NT2/D1 (cell line): ENCODE measurements around the gene ASAP2.

Source experiments
- DNase-seq: peaks from one replicate; pipeline ENCODE4 v3.0.0-alpha.2; 2011; ENCODE audit warnings: low read depth, low spot score
- H3K27me3 ChIP-seq: 2 replicates; pipeline ENCODE4 v1.6.0; 2011; ENCODE audit warnings: mild to moderate bottlenecking; ENCODE audit not compliant: insufficient read length, insufficient read depth
- H3K36me3 ChIP-seq: 2 replicates; pipeline ENCODE4 v1.6.1; 2011; ENCODE audit warnings: mild to moderate bottlenecking, low read length, mixed read lengths; ENCODE audit not compliant: insufficient read depth, insufficient read length
- H3K4me1 ChIP-seq: 2 replicates; pipeline ENCODE4 v1.5.1; 2011; ENCODE audit not compliant: insufficient read depth, insufficient read length
- H3K4me3 ChIP-seq: 2 replicates; pipeline ENCODE4 v1.5.1; 2011; ENCODE audit warnings: low read depth; ENCODE audit not compliant: insufficient read length
- H3K9ac ChIP-seq: 2 replicates; pipeline ENCODE4 v1.6.0; 2011; ENCODE audit warnings: low read depth; ENCODE audit not compliant: insufficient read length
- H3K9me3 ChIP-seq: 2 replicates; pipeline ENCODE4 v1.5.1; 2011; ENCODE audit warnings: mild to moderate bottlenecking, low read length; ENCODE audit not compliant: insufficient read depth
- SUZ12 ChIP-seq: IDR thresholded peaks from 2 replicates; pipeline ENCODE4 v1.6.1; 2011; ENCODE audit not compliant: insufficient read length, insufficient read depth; ENCODE audit errors: extremely low read depth
- YY1 ChIP-seq: IDR thresholded peaks from 2 replicates; pipeline ENCODE4 v1.6.1; 2011; ENCODE audit not compliant: insufficient read length, insufficient read depth
- ZNF274 ChIP-seq: IDR thresholded peaks from 2 replicates; pipeline ENCODE4 v1.6.1; 2011; ENCODE audit warnings: mild to moderate bottlenecking, low read depth, low read length

ASAP2 gene

GRCh38 chr2:9286554-9287399 lies 80.2 kb downstream of the ASAP2 start:
- Histone ChIP-seq H3K27me3 (no peaks in the 10 kb centered on the region), H3K4me3 (no peak overlapping the region), H3K9ac (no peak overlapping the region), H3K4me1 (no peaks in the 10 kb centered on the region), H3K36me3 (peaks cover 3% of the 10 kb centered on the region), H3K9me3 (peaks cover 7% of the 10 kb centered on the region)
- no peak for DNase-seq
- TF ChIP-seq YY1 (no peak), ZNF274 (no peak), SUZ12 (no peak)

DNA sequence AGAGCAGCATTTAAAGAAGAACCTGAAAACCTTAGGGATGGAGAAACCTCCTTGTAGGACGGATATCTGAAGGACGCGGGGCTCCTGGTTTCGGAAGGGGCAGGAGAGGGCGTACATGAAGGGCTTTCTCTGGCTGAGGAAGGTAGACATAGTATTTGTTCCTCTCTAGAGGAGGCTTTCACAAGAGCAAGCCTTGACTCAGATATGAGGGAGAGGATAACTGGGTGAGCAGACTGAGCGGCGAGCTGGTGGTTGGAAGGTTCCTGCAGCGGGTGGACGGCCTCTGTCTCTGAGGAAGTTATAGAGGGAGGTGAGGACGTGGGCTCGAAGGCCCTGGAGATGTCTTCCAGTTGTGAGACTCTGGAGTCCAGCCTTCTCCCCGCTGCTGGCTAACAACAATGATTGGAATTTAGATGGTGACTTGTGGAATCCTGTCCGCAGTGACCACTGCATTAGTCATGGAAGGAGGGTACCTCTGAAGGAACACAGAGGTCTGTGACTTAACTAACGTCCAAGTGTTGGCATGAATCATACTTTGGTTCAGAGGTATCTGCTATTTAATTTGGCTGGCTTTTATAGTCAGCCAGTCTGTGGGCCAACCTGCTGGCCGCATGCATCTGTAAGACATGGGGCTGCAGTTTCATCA lies 80.9 kb downstream of the ASAP2 start:
- Histone ChIP-seq H3K9ac (no peak overlapping the region), H3K27me3 (no peaks in the 10 kb centered on the region), H3K4me1 (peaks cover under 1% of the 10 kb centered on the region), H3K9me3 (peaks cover 7% of the 10 kb centered on the region), H3K36me3 (peaks cover 3% of the 10 kb centered on the region), H3K4me3 (no peak overlapping the region)
- DNase-seq = no peak
- TF ChIP-seq SUZ12 (no peak), YY1 (no peak), ZNF274 (no peak)

DNA sequence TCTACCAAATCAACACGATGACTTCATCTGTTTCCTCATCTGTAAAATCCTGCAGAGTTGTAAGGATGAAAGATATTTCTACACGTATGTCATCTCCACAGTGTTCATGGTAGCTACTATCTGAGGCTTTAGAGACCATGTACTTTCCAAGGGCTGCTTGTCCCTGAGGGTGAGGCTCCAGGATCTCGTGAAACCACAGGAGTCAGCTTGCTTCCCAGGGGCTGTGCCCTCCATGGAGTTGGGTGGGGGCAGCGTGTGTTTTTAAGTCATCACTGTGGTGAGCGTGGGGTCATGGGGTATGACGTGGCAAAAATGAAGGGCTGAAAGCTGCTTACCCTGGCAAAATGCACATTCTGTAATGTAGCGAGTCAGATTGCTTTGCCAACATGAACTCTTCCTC lies 81.6 kb downstream of the ASAP2 start:
- no peak for TF ChIP-seq ZNF274
- H3K36me3 ChIP-seq = peaks cover 3% of the 10 kb centered on the region
- peaks cover 3% of the 10 kb centered on the region for H3K4me1 ChIP-seq
- H3K27me3 ChIP-seq = no peaks in the 10 kb centered on the region
- no peak overlapping the region for H3K4me3 ChIP-seq
- no peak overlapping the region for H3K9ac ChIP-seq
- H3K9me3 ChIP-seq = peaks cover 7% of the 10 kb centered on the region
- no peak for DNase-seq

GRCh38 chr2:9288681-9289338 lies 82.2 kb downstream of the ASAP2 start:
- no peak for TF ChIP-seq SUZ12
- TF ChIP-seq YY1 = no peak
- TF ChIP-seq ZNF274 = no peak
- H3K4me1 ChIP-seq = peaks cover 3% of the 10 kb centered on the region
- H3K4me3 ChIP-seq = no peak overlapping the region
- peaks cover 3% of the 10 kb centered on the region for H3K36me3 ChIP-seq
- H3K9me3 ChIP-seq = peaks cover 7% of the 10 kb centered on the region
- no peaks in the 10 kb centered on the region for H3K27me3 ChIP-seq
- DNase-seq = peak; percentile 44
- H3K9ac ChIP-seq = no peak overlapping the region

GRCh38 chr2:9291331-9291730 lies 84.7 kb downstream of the ASAP2 start:
- Histone ChIP-seq H3K9me3 (peaks cover 7% of the 10 kb centered on the region), H3K27me3 (no peaks in the 10 kb centered on the region), H3K4me3 (no peak overlapping the region), H3K9ac (no peak overlapping the region), H3K36me3 (peaks cover 3% of the 10 kb centered on the region), H3K4me1 (peaks cover 3% of the 10 kb centered on the region)
- TF ChIP-seq SUZ12 (no peak), ZNF274 (no peak), YY1 (no peak)
- no peak for DNase-seq

GRCh38 chr2:9291866-9292265 lies 85.3 kb downstream of the ASAP2 start:
- no peak overlapping the region for H3K9ac ChIP-seq
- peaks cover 3% of the 10 kb centered on the region for H3K4me1 ChIP-seq
- H3K4me3 ChIP-seq = no peak overlapping the region
- H3K27me3 ChIP-seq = no peaks in the 10 kb centered on the region
- TF ChIP-seq ZNF274 (no peak), YY1 (no peak), SUZ12 (no peak)
- DNase-seq = no peak
- peaks cover 3% of the 10 kb centered on the region for H3K36me3 ChIP-seq
- peaks cover 7% of the 10 kb centered on the region for H3K9me3 ChIP-seq

- Histone ChIP-seq H3K27me3 (no peaks in the 10 kb centered on the region), H3K36me3 (peaks cover 3% of the 10 kb centered on the region), H3K4me3 (no peak overlapping the region), H3K9me3 (peaks cover 7% of the 10 kb centered on the region), H3K9ac (no peak overlapping the region), H3K4me1 (peaks cover 3% of the 10 kb centered on the region)
- TF ChIP-seq ZNF274 = no peak
- TF ChIP-seq YY1 = no peak
- TF ChIP-seq SUZ12 = no peak
- no peak for DNase-seq
These were observed 85.8 kb downstream of the ASAP2 start for GRCh38 chr2:9292426-9292825.
